PC-9 (cell line): Measurements from ENCODE around the gene CDKN3.

ENCODE experiments used
- CTCF ChIP-seq: fragments of 200-600 bp; sonication (generic); conservative IDR thresholded peaks from 2 replicates; pipeline ENCODE4 v1.6.1; 2017; ENCODE audit warnings: mixed run types, antibody characterized with exemption, mild to moderate bottlenecking, moderate library complexity
- EZH2 ChIP-seq: fragments of 200-600 bp; sonication (generic); IDR thresholded peaks from 2 replicates; pipeline ENCODE4 v1.8.0; 2017; ENCODE audit warnings: antibody characterized with exemption, low read depth

DNA sequence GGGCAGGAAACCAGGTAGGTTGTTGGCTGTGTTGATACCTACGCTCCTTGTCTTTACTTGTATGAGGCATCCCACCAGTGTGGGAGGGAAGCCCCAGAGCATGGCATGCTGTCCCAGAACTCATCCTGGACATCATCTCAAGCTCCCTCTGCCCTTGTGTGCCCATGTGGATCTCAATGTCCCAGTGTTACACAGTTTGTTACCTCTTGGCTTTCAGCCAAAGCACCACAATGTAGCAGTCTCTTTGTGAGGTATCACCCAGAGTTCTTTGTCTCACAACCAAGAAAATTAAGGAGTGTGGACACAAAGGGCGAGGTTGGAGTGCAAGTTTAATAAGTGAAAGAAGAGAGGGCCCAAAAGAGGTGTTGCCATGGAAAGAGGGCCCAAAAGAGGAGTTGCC is 43.1 kb upstream of the CDKN3 start:
- TF ChIP-seq CTCF (no peak), EZH2 (no peak)
